K562 (cell line): ENCODE data around the gene CTNNBL1. TPM values are rescaled to one million over a fixed set of nuclear protein-coding genes. Genes with fewer than 3 reads are reported as not detected.

Experiments
- ATAC-seq: fragments of 200-7000 bp; cut with Tn5 transposase; 3 replicates; pipeline ENCODE4 v1.9.1; 2020; ENCODE audit warnings: moderate library complexity
- BruUV-seq: library from RNA; stranded (reverse); fragments of 400-500 nt; replicated peaks from 2 replicates; lab custom pipeline; 2021; lab: Mats Ljungman, UMichigan
- CTCF ChIA-PET: fragments of 300-600 bp; formaldehyde crosslinking; extraction: SDS; loops from one replicate; lab custom pipeline; 2021; ENCODE audit warnings: low intra/inter-chr PET ratio; lab: Yijun Ruan, JAX
- POLR2A ChIA-PET: fragments of 300-600, 350-650 bp; sonication (Branson Sonifier 250); formaldehyde crosslinking; extraction: SDS; loops from one replicate; lab custom pipeline; 2021; ENCODE audit warnings: antibody characterized with exemption, inconsistent platforms; lab: Yijun Ruan, JAX
- DNase-seq, 4 experiments: peaks; one replicate each; pipeline versions ENCODE4 v3.0.0 to v3.0.0-alpha.2; 2011 to 2018; ENCODE audit warnings: low spot score in 3 of 4, mixed read lengths in 3 of 4; ENCODE audit errors: extremely low read depth in 1 of 4
- FAIRE-seq: peaks from 2 replicates; lab custom pipeline; 2011; peaks lifted over from hg19 to GRCh38; lab: Jason Lieb, UNC
- H2AFZ ChIP-seq: 2 replicates; pipeline ENCODE4 v1.6.0; 2011; ENCODE audit warnings: low read depth, low read length, control low read depth, inconsistent platforms
- H3K27ac ChIP-seq: fragments of 200-600 bp; 3 replicates; pipeline ENCODE4 v1.8.0; 2011; ENCODE audit warnings: low read depth, mild to moderate bottlenecking, control low read depth, inconsistent platforms, low read length, moderate library complexity, mixed read lengths; ENCODE audit errors: extremely low read depth
- H3K27me3 ChIP-seq, 2 experiments: fragments of 300-600 bp in 1 of 2; 2 replicates in 1 of 2; 3 replicates in 1 of 2; pipeline versions ENCODE4 v1.6.0 to v1.8.0; 2011; ENCODE audit warnings: inconsistent platforms in 2 of 2, low read length in 2 of 2, mild to moderate bottlenecking in 1 of 2, mixed read lengths in 1 of 2, moderate library complexity in 1 of 2; ENCODE audit not compliant: control insufficient read depth in 2 of 2, insufficient read depth in 2 of 2
- H3K36me3 ChIP-seq: fragments of 300-600 bp; 3 replicates; pipeline ENCODE4 v1.8.0; 2011; ENCODE audit warnings: mild to moderate bottlenecking, low read length, inconsistent platforms; ENCODE audit not compliant: control insufficient read depth, insufficient read depth
- H3K4me1 ChIP-seq, 2 experiments: fragments of 200-600 bp in 1 of 2; replicated peaks in 1 of 2; 2 replicates in 1 of 2; 3 replicates in 1 of 2; pipeline versions ENCODE4 v1.5.1 to v1.8.0; 2011; ENCODE audit warnings: inconsistent platforms in 2 of 2, low read length in 2 of 2, mild to moderate bottlenecking in 1 of 2, mixed read lengths in 1 of 2, moderate library complexity in 1 of 2; ENCODE audit not compliant: control insufficient read depth in 2 of 2, insufficient read depth in 2 of 2
- H3K4me2 ChIP-seq: 2 replicates; pipeline ENCODE4 v1.6.1; 2011; ENCODE audit warnings: low read length, control low read depth, inconsistent platforms, mixed read lengths; ENCODE audit not compliant: insufficient read depth
- H3K4me3 ChIP-seq: fragments of 200-600 bp; sonication (generic), shearing (Covaris generic); 2 replicates; pipeline ENCODE4 v1.5.1; 2016; ENCODE audit warnings: control low read depth, inconsistent platforms
- H3K79me2 ChIP-seq: fragments of 200-600 bp; 3 replicates; pipeline ENCODE4 v1.8.0; 2011; ENCODE audit warnings: low read length, inconsistent platforms; ENCODE audit not compliant: control insufficient read depth, insufficient read depth
- H3K9ac ChIP-seq, 2 experiments: 2 replicates each; pipeline versions ENCODE4 v1.6.0 to v1.6.1; 2011; ENCODE audit warnings: low read depth in 2 of 2, low read length in 2 of 2, control low read depth in 1 of 2, inconsistent platforms in 1 of 2, mild to moderate bottlenecking in 1 of 2, mixed read lengths in 1 of 2; ENCODE audit not compliant: insufficient read depth in 1 of 2
- H3K9me1 ChIP-seq: one replicate; pipeline ENCODE4 v1.6.0; 2011; ENCODE audit warnings: inconsistent platforms, mild to moderate bottlenecking, low read length, moderate library complexity; ENCODE audit not compliant: control insufficient read depth, insufficient read depth
- H3K9me3 ChIP-seq: replicated peaks from 2 replicates; pipeline ENCODE4 v1.5.1; 2011; ENCODE audit warnings: low read depth, low read length, inconsistent platforms; ENCODE audit not compliant: control insufficient read depth, insufficient read depth
- H4K20me1 ChIP-seq: replicated peaks from 2 replicates; pipeline ENCODE4 v1.6.1; 2011; ENCODE audit warnings: low read length, inconsistent platforms, mixed read lengths; ENCODE audit not compliant: control insufficient read depth, insufficient read depth
- COPS2 ChIP-seq: fragments of 450-650 bp; conservative IDR thresholded peaks from 2 replicates; pipeline ENCODE4 v1.6.1; 2016; ENCODE audit warnings: mild to moderate bottlenecking, moderate library complexity
- IFI16 ChIP-seq: fragments of 250-450 bp; sonication (Bioruptor Pico); IDR thresholded peaks from 2 replicates; pipeline ENCODE4 v2.1.2; 2022; ENCODE audit warnings: mild to moderate bottlenecking, inconsistent platforms
- KAT8 ChIP-seq: fragments of 450-650 bp; IDR thresholded peaks from 2 replicates; pipeline ENCODE4 v1.6.1; 2016; ENCODE audit warnings: low read depth, mild to moderate bottlenecking
- NFIC ChIP-seq: fragments of 450-650 bp; IDR thresholded peaks from 2 replicates; pipeline ENCODE4 v1.6.1; 2017; ENCODE audit warnings: mild to moderate bottlenecking, inconsistent platforms
- U2AF2 ChIP-seq: fragments of 200-400 bp; formaldehyde crosslinking; optimal IDR thresholded peaks from 2 replicates; pipeline ENCODE3; 2017; ENCODE audit warnings: low read depth, mild to moderate bottlenecking, low read length
- WGBS: fragments of 100-300 bp; shearing (Covaris generic); methylation state at CpG from one replicate; pipeline ENCODE4 v1.1.6; 2016; ENCODE audit warnings: low coverage, mixed read lengths; ENCODE audit not compliant: insufficient coverage; ENCODE audit errors: missing lambda C conversion rate; 5-methylcytosine and 5-hydroxymethylcytosine counted together
- in situ Hi-C: fragments of 300-500 bp; cut with MboI; formaldehyde crosslinking; loops from 4 replicates; pipeline ENCODE4 v1.15.0; 2018; ENCODE audit warnings: inconsistent platforms, mixed read lengths
- intact Hi-C: fragments of 100-400 bp; cut with micrococcal nuclease; formaldehyde crosslinking; loops from 2 replicates; pipeline ENCODE4 v1.14.2; 2022
- polyA plus RNA-seq, 8 experiments: library from polyadenylated mRNA; depleted of rRNA in 4 of 8; stranded (reverse) in 5 of 8; unstranded in 3 of 8; fragments of >200 nt; fragmentation: Nextera tagmentation in 2 of 8; fragmentation: Illumina TruSeq in 1 of 8; extraction: Ambion mirVana in 2 of 8; extraction: Trizol in 1 of 8; gene quantifications; 2 replicates each; pipeline versions ENCODE4 v1.2.1 to v1.2.3, GENCODE V29; 2011 to 2014; ENCODE audit warnings: inconsistent platforms in 1 of 8, missing spikeins in 1 of 8
- total RNA-seq, 7 experiments: library from RNA; depleted of rRNA in 6 of 7; stranded (reverse); fragments of >200 nt in 6 of 7; fragmentation: Illumina TruSeq in 2 of 7; extraction: Trizol in 2 of 7; gene quantifications; 2 replicates each; pipeline versions ENCODE4 v1.2.1 to v1.2.3, GENCODE V29; 2011 to 2021; ENCODE audit warnings: low replicate concordance in 1 of 7
- TF ChIP-seq, protein P1 (sequence below): sonication (generic); formaldehyde crosslinking; IDR thresholded peaks from 2 replicates; pipeline ENCODE4 v1.8.0; 2022; ENCODE audit warnings: missing genetic modification reagents, mild to moderate bottlenecking, borderline replicate concordance
- TF ChIP-seq, protein P2 (sequence below): fragments of 250-450 bp; sonication (Bioruptor Pico); IDR thresholded peaks from 2 replicates; pipeline ENCODE4 v1.8.0; 2021; ENCODE audit warnings: mild to moderate bottlenecking, moderate library complexity

Gene CTNNBL1
- total and polyA plus RNA-seq, 9 of the 15 experiments (the other 6 are each of a cell fraction or from before 2014, with no cell fraction given) = 32.4 to 85.6 (median 43.6) TPM

DNA sequence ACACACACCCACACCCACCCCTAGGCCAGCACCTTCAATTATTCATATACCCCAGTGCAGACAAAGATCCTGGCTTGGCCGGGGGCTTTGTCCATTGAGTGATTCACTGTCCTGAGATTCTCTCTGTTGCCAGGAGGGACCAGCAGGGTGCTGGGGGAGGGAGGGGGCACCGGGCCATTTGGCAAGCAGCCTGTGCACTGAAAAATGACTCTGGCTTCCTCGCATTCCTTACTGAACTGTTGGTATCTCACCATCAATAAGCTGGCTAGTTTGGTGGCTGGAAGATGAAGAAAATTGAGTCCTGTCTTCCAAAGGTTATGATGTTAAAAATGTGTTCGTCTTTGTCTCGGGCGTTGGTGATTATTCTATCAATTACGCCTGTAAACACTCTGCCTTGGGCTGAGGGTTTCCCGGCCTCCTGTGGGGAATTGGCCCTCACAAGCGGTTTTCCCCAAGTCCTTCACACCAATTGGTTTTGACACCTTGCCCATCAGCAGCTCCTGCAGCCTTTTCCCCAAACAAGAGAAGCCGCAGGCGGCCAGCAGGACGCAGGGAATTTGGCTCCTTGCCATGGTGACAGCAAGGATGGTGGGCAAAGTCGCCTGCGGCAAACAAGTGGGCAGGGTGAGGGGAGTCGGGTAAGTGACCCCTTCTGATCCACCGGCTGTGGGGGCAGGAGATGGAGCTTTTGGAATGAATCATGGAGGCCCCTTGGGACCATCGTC, 214.0 kb downstream of the CTNNBL1 start:
- WGBS = under 1% methylated on average over 15 of the region's 17 CpGs
- no peak for DNase-seq
- Histone ChIP-seq H3K9me3 (no peaks in the 10 kb centered on the region), H3K4me1 (peaks cover 0 to 10% of the 10 kb centered on the region in 2 experiments; a peak in 2 of 5 replicates), H4K20me1 (peaks cover 9% of the 10 kb centered on the region; the same call in 1 of the 2 replicates), H3K36me3 (no peaks in the 10 kb centered on the region), H3K27ac (no peak overlapping the region), H2AFZ (no peak overlapping the region), H3K4me2 (no peak overlapping the region), H3K9me1 (no peaks in the 10 kb centered on the region), H3K9ac (no peak overlapping the region), H3K27me3 (peaks cover 21 to 65% of the 10 kb centered on the region in 2 experiments; a peak in 4 of 5 replicates), H3K4me3 (no peak overlapping the region)
- CTCF ChIA-PET = no interaction called here
- intact Hi-C loops = no loop called here
- ATAC-seq = no peak
- no peak for FAIRE-seq
- in situ Hi-C loops = no loop called here
- no TSS peak for BruUV-seq
- TF ChIP-seq KAT8 = no peak
- TF ChIP-seq U2AF2 = no peak
- TF ChIP-seq NFIC = peak; percentile 59
- TF ChIP-seq IFI16 (CRISPR knock-in tag) = no peak
- TF ChIP-seq, all 486 proteins: peak for 1
- no peaks in the 10 kb centered on the region for H3K79me2 ChIP-seq
- POLR2A ChIA-PET = interaction anchor here (0.6 to 1.2 kb wide), 2 partner anchors 131 to 150 kb away, joined by 3 to 5 read pairs; no protein-coding TSS in a partner anchor

DNA sequence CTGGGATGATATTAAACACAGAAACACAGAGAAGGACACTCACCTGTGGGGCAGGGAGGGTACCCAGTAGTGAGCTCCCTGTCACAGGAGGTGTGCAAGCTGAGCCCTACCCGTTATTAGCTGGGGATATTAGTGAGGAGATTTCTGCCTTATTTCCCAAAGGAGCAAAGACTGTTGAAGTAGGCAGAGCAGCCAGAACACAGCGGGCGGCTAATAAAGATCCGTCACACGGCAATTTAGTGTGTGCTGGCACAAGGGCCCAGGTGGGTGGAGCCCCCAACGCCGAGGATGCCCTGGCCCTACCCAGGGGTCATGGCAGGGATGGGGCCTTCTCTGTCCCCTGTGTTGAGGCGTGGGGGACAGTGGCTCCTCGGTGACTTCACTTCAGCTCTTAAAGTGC, 217.4 kb downstream of the CTNNBL1 start:
- FAIRE-seq = no peak
- H3K79me2 ChIP-seq = no peaks in the 10 kb centered on the region
- ChIA-PET CTCF (no interaction called here), POLR2A (no interaction called here)
- H2AFZ ChIP-seq = no peak overlapping the region
- peaks cover 9% of the 10 kb centered on the region; the same call in 1 of the 2 replicates for H4K20me1 ChIP-seq
- intact Hi-C loops (no loop called here), in situ Hi-C loops (no loop called here)
- peaks cover 0 to 13% of the 10 kb centered on the region in 2 experiments; a peak in 2 of 5 replicates for H3K4me1 ChIP-seq
- DNase-seq = no peak
- no peak overlapping the region for H3K4me3 ChIP-seq
- WGBS = 4% methylated on average over 9 of the region's 9 CpGs
- H3K9ac ChIP-seq = no peak overlapping the region
- no peak overlapping the region for H3K27ac ChIP-seq
- no peaks in the 10 kb centered on the region for H3K36me3 ChIP-seq
- H3K27me3 ChIP-seq = peaks cover 39 to 76% of the 10 kb centered on the region in 2 experiments; a peak in 4 of 5 replicates
- no peaks in the 10 kb centered on the region for H3K9me1 ChIP-seq
- no peak for ATAC-seq
- H3K4me2 ChIP-seq = no peak overlapping the region
- no peaks in the 10 kb centered on the region for H3K9me3 ChIP-seq
- BruUV-seq = no TSS peak
- no peak for TF ChIP-seq COPS2
- TF ChIP-seq, protein P1, sequence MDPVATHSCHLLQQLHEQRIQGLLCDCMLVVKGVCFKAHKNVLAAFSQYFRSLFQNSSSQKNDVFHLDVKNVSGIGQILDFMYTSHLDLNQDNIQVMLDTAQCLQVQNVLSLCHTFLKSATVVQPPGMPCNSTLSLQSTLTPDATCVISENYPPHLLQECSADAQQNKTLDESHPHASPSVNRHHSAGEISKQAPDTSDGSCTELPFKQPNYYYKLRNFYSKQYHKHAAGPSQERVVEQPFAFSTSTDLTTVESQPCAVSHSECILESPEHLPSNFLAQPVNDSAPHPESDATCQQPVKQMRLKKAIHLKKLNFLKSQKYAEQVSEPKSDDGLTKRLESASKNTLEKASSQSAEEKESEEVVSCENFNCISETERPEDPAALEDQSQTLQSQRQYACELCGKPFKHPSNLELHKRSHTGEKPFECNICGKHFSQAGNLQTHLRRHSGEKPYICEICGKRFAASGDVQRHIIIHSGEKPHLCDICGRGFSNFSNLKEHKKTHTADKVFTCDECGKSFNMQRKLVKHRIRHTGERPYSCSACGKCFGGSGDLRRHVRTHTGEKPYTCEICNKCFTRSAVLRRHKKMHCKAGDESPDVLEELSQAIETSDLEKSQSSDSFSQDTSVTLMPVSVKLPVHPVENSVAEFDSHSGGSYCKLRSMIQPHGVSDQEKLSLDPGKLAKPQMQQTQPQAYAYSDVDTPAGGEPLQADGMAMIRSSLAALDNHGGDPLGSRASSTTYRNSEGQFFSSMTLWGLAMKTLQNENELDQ (CRISPR knock-in tag) = no peak
- TF ChIP-seq, protein P2, sequence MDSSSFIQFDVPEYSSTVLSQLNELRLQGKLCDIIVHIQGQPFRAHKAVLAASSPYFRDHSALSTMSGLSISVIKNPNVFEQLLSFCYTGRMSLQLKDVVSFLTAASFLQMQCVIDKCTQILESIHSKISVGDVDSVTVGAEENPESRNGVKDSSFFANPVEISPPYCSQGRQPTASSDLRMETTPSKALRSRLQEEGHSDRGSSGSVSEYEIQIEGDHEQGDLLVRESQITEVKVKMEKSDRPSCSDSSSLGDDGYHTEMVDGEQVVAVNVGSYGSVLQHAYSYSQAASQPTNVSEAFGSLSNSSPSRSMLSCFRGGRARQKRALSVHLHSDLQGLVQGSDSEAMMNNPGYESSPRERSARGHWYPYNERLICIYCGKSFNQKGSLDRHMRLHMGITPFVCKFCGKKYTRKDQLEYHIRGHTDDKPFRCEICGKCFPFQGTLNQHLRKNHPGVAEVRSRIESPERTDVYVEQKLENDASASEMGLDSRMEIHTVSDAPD (CRISPR knock-in tag) = no peak
